ENCODE results near the gene GPRIN1. TPM values are rescaled to one million over a fixed set of nuclear protein-coding genes. Genes with fewer than 3 reads are reported as not detected.

The GPRIN1 gene
- total and polyA plus RNA-seq, 2 of the 4 experiments (the other 2 are of a cell fraction) = 3.0 to 4.7 TPM

- no peak for TF ChIP-seq NFE2L2 (IDR thresholded peaks at IDR 0.05; ENCODE audit: low read depth, low read length)
Measured at GRCh38 chr5:176646049-176646706, 36.2 kb upstream of the GPRIN1 start (continued).

GRCh38 chr5:176644878-176645670, 35.1 kb upstream of the GPRIN1 start:
- Histone ChIP-seq H2AK9ac (replicated peaks; ENCODE audit: low read depth, low read length, poor library complexity) (no peak overlapping the region), H3K14ac (replicated peaks; ENCODE audit: low read depth, low read length) (no peak overlapping the region), H3K9me3 (ENCODE audit: control insufficient read depth, insufficient read depth, low read length) (no peaks in the 10 kb centered on the region), H3K56ac (ENCODE audit: extremely low read depth, insufficient read depth, low read length) (no peak overlapping the region), H3K9ac (ENCODE audit: low read depth, low read length) (no peak overlapping the region), H3K4me3 (ENCODE audit: insufficient read depth, low read depth, low read length) (no peak overlapping the region), H4K5ac (ENCODE audit: low read depth, low read length) (no peak overlapping the region), H3K36me3 (ENCODE audit: control insufficient read depth, insufficient read depth, low read length) (no peaks in the 10 kb centered on the region), H2BK15ac (ENCODE audit: low read depth, low read length) (no peak overlapping the region), H2BK5ac (ENCODE audit: low read depth, low read length, poor library complexity, severe bottlenecking) (no peak overlapping the region), H4K91ac (ENCODE audit: insufficient read depth, low read depth, low read length) (no peak overlapping the region), H2AK5ac (ENCODE audit: low read depth, low read length) (no peak overlapping the region), H3K27me3 (ENCODE audit: control insufficient read depth, insufficient read depth, low read length) (peaks cover 8% of the 10 kb centered on the region), H2AFZ (replicated peaks; ENCODE audit: low read length, poor library complexity) (peak overlapping the region; percentile 24), H2BK20ac (ENCODE audit: low read depth, low read length) (no peak overlapping the region), H2BK120ac (ENCODE audit: low read depth, low read length) (no peak overlapping the region), H3K23ac (ENCODE audit: low read depth, low read length) (no peak overlapping the region), H3K4me1 (ENCODE audit: control insufficient read depth, insufficient read depth, low read length) (peaks cover 10% of the 10 kb centered on the region; the same call in 1 of the 2 replicates), H3K4ac (ENCODE audit: low read depth, low read length) (no peak overlapping the region), H3K4me2 (ENCODE audit: low read depth, low read length) (no peak overlapping the region), H3K79me1 (ENCODE audit: low read depth in 1 of 2, low read length in 2 of 2) (peaks cover 4 to 21% of the 10 kb centered on the region in 2 experiments), H4K20me1 (ENCODE audit: insufficient read depth, low read length) (peaks cover 12% of the 10 kb centered on the region), H3K27ac (ENCODE audit: insufficient read depth, low read length) (no peak overlapping the region), H4K8ac (ENCODE audit: low read depth in 2 of 2, low read length in 2 of 2) (no peak overlapping the region), H3K18ac (ENCODE audit: low read depth, low read length) (no peak overlapping the region), H3K9me1 (ENCODE audit: insufficient read depth, low read length) (peaks cover 10% of the 10 kb centered on the region; the same call in 1 of the 2 replicates)
- intact Hi-C loops (cut with micrococcal nuclease) = loop anchor here (10.0 kb wide), 1 partner anchor 230 kb away; the partner anchor contains the start of gene CLTB
- dilution Hi-C loops (cut with HindIII; ENCODE audit: low sequenced_read_pairs, unreplicated experiment) = no loop called here
- in situ Hi-C loops (cut with MboI; ENCODE audit: low sequenced_read_pairs) = no loop called here
- ATAC-seq (ENCODE audit: low read depth) (no peak), DNase-seq (no peak)
- TF ChIP-seq CHD1 (IDR thresholded peaks at IDR 0.05; ENCODE audit: low read depth, low read length) (no peak), RCOR1 (IDR thresholded peaks at IDR 0.05; ENCODE audit: insufficient replicate concordance, low read length) (no peak), CEBPB (IDR thresholded peaks at IDR 0.05; ENCODE audit: low read depth, low read length) (no peak)
- WGBS, 2 experiments (ENCODE audit: extremely low coverage in 2 of 2, insufficient read length in 1 of 2) = 89% methylated on average over 6 of the region's 22 CpGs; no CpG with 5 or more reads in 1 of the 2 experiments
- ChIA-PET CTCF (no interaction called here), POLR2A (ENCODE audit: unreplicated experiment) (no interaction called here)
- no TSS peak for BruUV-seq (replicated peaks)

Data from IMR-90 (cell line).